ENCODE measurements around the gene SCAMP2. TPM values are rescaled to one million over a fixed set of nuclear protein-coding genes. Genes with fewer than 3 reads are reported as not detected.

Gene SCAMP2
- polyA plus RNA-seq, 1 donor from 2014 or later = 4.5 TPM

- TF ChIP-seq EP300 (conservative IDR thresholded peaks at IDR 0.05; ENCODE audit: poor library complexity, severe bottlenecking) (no peak), RAD21 (conservative IDR thresholded peaks at IDR 0.05) (no peak)
These were observed 36.3 kb downstream of the SCAMP2 start (continued) for GRCh38 chr15:74836846-74837245.

- no peak overlapping the region for H3K4me3 ChIP-seq (ENCODE audit: low read length)
- no peak for TF ChIP-seq SMC3 (conservative IDR thresholded peaks at IDR 0.05; ENCODE audit: poor library complexity)
- peak; percentile 51 for TF ChIP-seq CTCF (IDR thresholded peaks at IDR 0.05; ENCODE audit: poor library complexity, severe bottlenecking)
- H3K36me3 ChIP-seq (ENCODE audit: insufficient read depth, low read length) = no peaks in the 10 kb centered on the region
These were observed 37.8 kb downstream of the SCAMP2 start for GRCh38 chr15:74835312-74835823.

DNA sequence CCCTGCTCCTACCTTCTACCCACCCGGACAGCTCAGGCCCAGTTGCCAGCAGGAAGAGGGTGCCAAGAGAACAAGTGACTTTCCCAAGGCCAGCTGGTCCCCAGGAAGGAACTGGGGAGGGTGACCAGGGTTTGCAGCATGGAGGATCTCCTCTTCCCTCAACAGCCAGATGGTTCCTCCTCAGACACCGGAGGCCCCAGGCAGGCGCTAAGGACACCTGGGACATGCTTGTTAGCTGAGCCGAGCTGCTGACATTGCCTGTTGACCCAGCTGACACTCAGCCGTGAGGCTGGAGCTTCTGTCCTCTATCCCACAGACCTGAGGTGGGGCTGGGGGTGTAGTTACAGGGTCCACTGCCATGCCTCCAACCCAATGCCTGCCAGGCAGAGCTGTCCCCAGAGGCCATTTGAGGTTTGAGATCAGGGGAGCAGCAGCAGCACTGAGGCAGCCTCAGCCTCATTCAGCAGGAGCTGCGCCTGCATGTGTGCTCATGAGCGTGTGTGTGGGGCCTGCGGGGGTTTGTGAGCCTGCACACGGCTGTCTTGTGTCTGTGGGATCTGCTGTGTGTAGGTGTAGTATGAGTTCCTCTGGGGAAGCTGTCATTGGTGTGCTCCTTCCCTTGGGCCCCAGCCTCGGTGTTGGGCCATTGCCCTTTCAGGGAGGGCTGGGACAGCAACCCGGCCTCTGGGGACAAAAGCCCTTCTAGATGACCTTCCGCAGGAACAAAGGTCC, 39.6 kb downstream of the SCAMP2 start:
- Histone ChIP-seq H3K27me3 (ENCODE audit: insufficient read depth, low read depth, low read length) (peaks cover 7% of the 10 kb centered on the region), H3K79me2 (replicated peaks; ENCODE audit: insufficient read depth, low read length) (no peaks in the 10 kb centered on the region), H3K4me2 (ENCODE audit: low read length) (no peak overlapping the region), H2AFZ (ENCODE audit: low read depth, low read length) (no peak overlapping the region), H3K27ac (ENCODE audit: low read length) (no peak overlapping the region), H3K9me2 (ENCODE audit: insufficient read depth, low read length) (no peaks in the 10 kb centered on the region), H3K9me3 (ENCODE audit: low read length) (no peaks in the 10 kb centered on the region), H3K36me3 (ENCODE audit: insufficient read depth, low read length) (no peaks in the 10 kb centered on the region), H4K20me1 (ENCODE audit: insufficient read depth) (no peaks in the 10 kb centered on the region), H3K4me3 (ENCODE audit: low read length) (no peak overlapping the region), H3K9ac (ENCODE audit: low read length) (no peak overlapping the region), H3F3A (ENCODE audit: insufficient read depth, low read length, poor library complexity, severe bottlenecking) (no peaks in the 10 kb centered on the region)
- TF ChIP-seq RAD21 (conservative IDR thresholded peaks at IDR 0.05) = no peak
- TF ChIP-seq MXI1 (conservative IDR thresholded peaks at IDR 0.05; ENCODE audit: poor library complexity, severe bottlenecking) = no peak
- TF ChIP-seq EP300 (conservative IDR thresholded peaks at IDR 0.05; ENCODE audit: poor library complexity, severe bottlenecking) = no peak
- TF ChIP-seq SMC3 (conservative IDR thresholded peaks at IDR 0.05; ENCODE audit: poor library complexity) = no peak
- TF ChIP-seq TAF1 (IDR thresholded peaks at IDR 0.05; ENCODE audit: low read depth) = no peak
- TF ChIP-seq CTCF (IDR thresholded peaks at IDR 0.05; ENCODE audit: poor library complexity, severe bottlenecking) = no peak
- TF ChIP-seq POLR2AphosphoS5 (IDR thresholded peaks at IDR 0.05) = no peak
- no peak for TF ChIP-seq REST (IDR thresholded peaks at IDR 0.05; ENCODE audit: borderline replicate concordance)
- no peak for TF ChIP-seq EZH2 (IDR thresholded peaks at IDR 0.05; ENCODE audit: borderline replicate concordance, insufficient read depth, low read length, poor library complexity, severe bottlenecking)

More at GRCh38 chr15:74835312-74835823, 37.8 kb downstream of the SCAMP2 start:
- no peak overlapping the region for H2AFZ ChIP-seq (ENCODE audit: low read depth, low read length)
- no peaks in the 10 kb centered on the region for H3K79me2 ChIP-seq (replicated peaks; ENCODE audit: insufficient read depth, low read length)
- H3K4me2 ChIP-seq (ENCODE audit: low read length) = no peak overlapping the region
- no peaks in the 10 kb centered on the region for H3K9me3 ChIP-seq (ENCODE audit: low read length)
- no peak overlapping the region for H3K9ac ChIP-seq (ENCODE audit: low read length)
- no peaks in the 10 kb centered on the region for H4K20me1 ChIP-seq (ENCODE audit: insufficient read depth)
- no peak overlapping the region for H3K27ac ChIP-seq (ENCODE audit: low read length)
- no peaks in the 10 kb centered on the region for H3K27me3 ChIP-seq (ENCODE audit: insufficient read depth, low read depth, low read length)
- H3K9me2 ChIP-seq (ENCODE audit: insufficient read depth, low read length) = no peaks in the 10 kb centered on the region
- no peaks in the 10 kb centered on the region for H3F3A ChIP-seq (ENCODE audit: insufficient read depth, low read length, poor library complexity, severe bottlenecking)
